Uterus (tissue), 4 donors: ENCODE measurements around the gene CIZ1. TPM values are rescaled to one million over a fixed set of nuclear protein-coding genes. Genes with fewer than 3 reads are reported as not detected.

Experiments used
- DNase-seq, 2 donors: peaks; one replicate each; pipeline ENCODE4 v3.0.0-alpha.2; 2019 to 2020
- H3K27ac ChIP-seq, 2 donors: fragments of 200-600 bp; sonication (generic); 1 replicate in 1 of 2; 2 replicates in 1 of 2; pipeline ENCODE4 v1.5.1; 2016 to 2018
- H3K27me3 ChIP-seq, 2 donors: fragments of 200-600 bp; sonication (generic); one replicate each; pipeline ENCODE4 v1.5.1; 2018 to 2019; ENCODE audit warnings: control low read depth in 1 of 2
- H3K36me3 ChIP-seq, 2 donors: fragments of 200-600 bp; sonication (generic); one replicate each; pipeline ENCODE4 v1.5.1; 2019; ENCODE audit warnings: control low read depth in 1 of 2
- H3K4me1 ChIP-seq, 2 donors: fragments of 200-600 bp; sonication (generic); one replicate each; pipeline ENCODE4 v1.5.1; 2018 to 2019; ENCODE audit warnings: control low read depth in 1 of 2
- H3K4me3 ChIP-seq, 2 donors: fragments of 200-600 bp; sonication (generic); 1 replicate in 1 of 2; 2 replicates in 1 of 2; pipeline ENCODE4 v1.5.1; 2018 to 2019; ENCODE audit warnings: mild to moderate bottlenecking in 1 of 2
- H3K9me3 ChIP-seq, 2 donors: fragments of 200-600 bp; sonication (generic); one replicate each; pipeline ENCODE4 v1.5.1; 2019; ENCODE audit warnings: control low read depth in 1 of 2
- POLR2A ChIP-seq, 2 donors: fragments of 450-650 bp; IDR thresholded peaks; one replicate each; pipeline ENCODE4 v1.6.1; 2016; ENCODE audit warnings: antibody characterized with exemption in 2 of 2, mild to moderate bottlenecking in 1 of 2, moderate library complexity in 1 of 2
- intact Hi-C: fragments of 100-400 bp; cut with DNase I; formaldehyde crosslinking; loops from one replicate; pipeline ENCODE4 v1.15.1; 2023; ENCODE audit warnings: low total_unique reads
- total RNA-seq, 4 donors: library from RNA; depleted of rRNA in 3 of 4; stranded (reverse); fragments of >200 nt in 3 of 4; gene quantifications; one replicate each; pipeline versions ENCODE4 v1.1.0 to v1.2.4, GENCODE V29; 2014 to 2023
- TF ChIP-seq, protein P1 (sequence below), 4 experiments: fragments of 200-600 bp in 2 of 4; fragments of 450-650 bp in 2 of 4; sonication (generic) in 2 of 4; IDR thresholded peaks; one replicate each; pipeline ENCODE4 v1.5.1; 2016 to 2019; ENCODE audit warnings: antibody characterized with exemption in 4 of 4, mild to moderate bottlenecking in 2 of 4, moderate library complexity in 1 of 4
- donor health status: DM: yes; HTN: yes; CAD: no.

CIZ1 gene
- total RNA-seq, 4 donors from 2014 or later = 31.3 to 151 (median 52.6) TPM

DNA sequence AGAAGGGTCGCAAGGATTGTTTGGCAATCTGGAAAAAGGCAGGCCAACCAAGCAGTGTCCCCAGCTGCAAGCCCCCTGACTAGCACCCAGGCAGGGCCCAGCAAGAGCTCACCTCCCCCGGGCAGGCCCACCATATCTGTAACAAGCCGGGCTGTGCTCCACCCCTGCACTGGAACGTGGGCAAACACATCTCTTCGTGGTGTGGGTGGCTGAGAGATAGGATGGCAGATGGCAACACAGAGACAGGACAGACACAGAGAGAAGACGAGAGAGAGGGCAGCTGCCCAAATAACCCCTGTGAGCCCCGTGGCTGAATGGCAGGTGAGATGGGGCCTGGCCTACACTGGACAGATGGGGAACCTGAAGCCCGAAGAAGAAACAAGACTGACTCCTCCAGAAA, 21.9 kb downstream of the CIZ1 start:
- Histone ChIP-seq H3K27me3 (no peaks in the 10 kb centered on the region), H3K4me3 (no peak overlapping the region), H3K36me3 (no peaks in the 10 kb centered on the region), H3K9me3 (no peaks in the 10 kb centered on the region), H3K4me1 (no peaks in the 10 kb centered on the region), H3K27ac (no peak overlapping the region)
- DNase-seq = no peak
- intact Hi-C loops = no loop called here
- TF ChIP-seq POLR2A (IDR thresholded peaks at IDR 0.05) = no peak
- TF ChIP-seq, protein P1, sequence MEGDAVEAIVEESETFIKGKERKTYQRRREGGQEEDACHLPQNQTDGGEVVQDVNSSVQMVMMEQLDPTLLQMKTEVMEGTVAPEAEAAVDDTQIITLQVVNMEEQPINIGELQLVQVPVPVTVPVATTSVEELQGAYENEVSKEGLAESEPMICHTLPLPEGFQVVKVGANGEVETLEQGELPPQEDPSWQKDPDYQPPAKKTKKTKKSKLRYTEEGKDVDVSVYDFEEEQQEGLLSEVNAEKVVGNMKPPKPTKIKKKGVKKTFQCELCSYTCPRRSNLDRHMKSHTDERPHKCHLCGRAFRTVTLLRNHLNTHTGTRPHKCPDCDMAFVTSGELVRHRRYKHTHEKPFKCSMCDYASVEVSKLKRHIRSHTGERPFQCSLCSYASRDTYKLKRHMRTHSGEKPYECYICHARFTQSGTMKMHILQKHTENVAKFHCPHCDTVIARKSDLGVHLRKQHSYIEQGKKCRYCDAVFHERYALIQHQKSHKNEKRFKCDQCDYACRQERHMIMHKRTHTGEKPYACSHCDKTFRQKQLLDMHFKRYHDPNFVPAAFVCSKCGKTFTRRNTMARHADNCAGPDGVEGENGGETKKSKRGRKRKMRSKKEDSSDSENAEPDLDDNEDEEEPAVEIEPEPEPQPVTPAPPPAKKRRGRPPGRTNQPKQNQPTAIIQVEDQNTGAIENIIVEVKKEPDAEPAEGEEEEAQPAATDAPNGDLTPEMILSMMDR (IDR thresholded peaks at IDR 0.05) = no peak

DNA sequence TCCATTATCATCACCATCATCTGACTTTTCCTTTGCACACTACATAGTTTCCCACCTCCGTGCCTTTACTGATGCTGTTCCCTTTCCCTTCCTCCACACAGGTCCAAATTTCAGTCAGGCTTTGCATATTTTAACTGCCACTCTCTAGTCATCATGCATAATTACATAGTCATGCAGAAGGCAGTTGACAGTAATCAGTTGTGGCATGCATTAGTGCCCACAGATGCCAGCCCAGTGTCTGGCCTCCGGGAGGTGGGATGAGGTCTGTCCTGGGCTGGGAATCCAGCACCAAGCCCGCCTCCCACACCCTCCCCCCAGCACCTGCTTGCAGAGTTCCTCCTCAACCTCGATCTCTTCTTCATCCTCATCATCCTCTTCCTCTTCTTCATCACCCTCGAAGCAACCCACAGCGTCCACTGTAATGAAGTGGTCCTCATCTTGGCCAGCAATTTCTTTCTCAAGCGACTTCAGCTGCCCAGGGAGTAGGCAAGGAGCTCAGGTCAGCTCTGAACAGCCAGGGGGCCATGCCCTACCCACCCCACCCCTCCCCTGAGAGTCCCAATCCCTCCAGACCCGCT, 22.6 kb downstream of the CIZ1 start:
- Histone ChIP-seq H3K4me3 (no peak overlapping the region), H3K4me1 (no peaks in the 10 kb centered on the region), H3K27ac (no peak overlapping the region), H3K9me3 (no peaks in the 10 kb centered on the region), H3K36me3 (no peaks in the 10 kb centered on the region), H3K27me3 (no peaks in the 10 kb centered on the region)
- intact Hi-C loops = no loop called here
- no peak for TF ChIP-seq POLR2A (IDR thresholded peaks at IDR 0.05)
- TF ChIP-seq, protein P1 (IDR thresholded peaks at IDR 0.05) = no peak
- DNase-seq = no peak

DNA sequence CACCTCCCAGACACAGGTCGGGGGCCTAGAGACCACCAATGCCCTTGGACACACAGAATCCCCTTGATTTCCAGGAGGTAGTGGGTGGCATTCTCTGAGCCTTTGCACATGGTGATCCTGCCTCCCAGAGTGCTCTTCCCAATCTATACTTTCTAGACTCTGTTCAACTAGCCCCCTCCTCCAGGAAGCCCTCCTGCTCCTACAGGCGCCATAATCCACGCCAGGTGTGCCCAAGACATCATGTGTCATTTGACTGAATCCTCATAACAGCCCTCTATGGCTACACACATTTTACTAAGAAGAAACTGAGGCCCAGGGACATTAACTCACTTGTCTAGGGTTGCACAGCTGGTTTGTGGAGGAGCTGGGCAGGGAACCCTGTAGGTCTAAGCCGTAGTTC, 24.2 kb downstream of the CIZ1 start:
- TF ChIP-seq POLR2A (IDR thresholded peaks at IDR 0.05) = no peak
- TF ChIP-seq, protein P1 (IDR thresholded peaks at IDR 0.05) = no peak
- Histone ChIP-seq H3K27me3 (no peaks in the 10 kb centered on the region), H3K36me3 (no peaks in the 10 kb centered on the region), H3K27ac (no peak overlapping the region), H3K9me3 (no peaks in the 10 kb centered on the region), H3K4me1 (no peaks in the 10 kb centered on the region), H3K4me3 (no peak overlapping the region)
- DNase-seq = no peak
- intact Hi-C loops = no loop called here

DNA sequence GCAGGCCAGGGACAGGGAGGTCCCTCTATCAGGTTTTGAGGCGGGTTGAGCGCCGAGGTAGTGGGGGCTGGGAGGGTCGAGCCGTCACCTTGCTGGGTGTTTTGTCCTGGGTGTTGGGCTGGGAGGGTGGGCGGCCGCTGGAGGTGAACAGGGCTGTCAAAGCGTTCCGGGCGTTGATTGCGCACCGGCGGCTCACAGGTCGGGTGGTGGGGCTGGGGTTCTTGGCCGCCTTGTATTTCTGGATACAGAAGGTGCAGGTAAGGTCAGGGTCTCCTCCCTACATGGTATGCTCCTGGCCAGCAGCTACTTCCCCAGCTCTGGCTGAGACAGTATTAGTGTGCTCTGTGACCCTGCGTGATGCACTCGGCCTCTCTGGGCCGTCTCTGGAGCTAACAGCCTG, 25.2 kb downstream of the CIZ1 start:
- H3K27ac ChIP-seq = no peak overlapping the region
- intact Hi-C loops = no loop called here
- DNase-seq = no peak
- no peaks in the 10 kb centered on the region for H3K36me3 ChIP-seq
- no peaks in the 10 kb centered on the region for H3K9me3 ChIP-seq
- no peak for TF ChIP-seq POLR2A (IDR thresholded peaks at IDR 0.05)
- TF ChIP-seq, protein P1 (IDR thresholded peaks at IDR 0.05) = no peak
- no peaks in the 10 kb centered on the region for H3K4me1 ChIP-seq
- no peaks in the 10 kb centered on the region for H3K27me3 ChIP-seq
- H3K4me3 ChIP-seq = no peak overlapping the region

DNA sequence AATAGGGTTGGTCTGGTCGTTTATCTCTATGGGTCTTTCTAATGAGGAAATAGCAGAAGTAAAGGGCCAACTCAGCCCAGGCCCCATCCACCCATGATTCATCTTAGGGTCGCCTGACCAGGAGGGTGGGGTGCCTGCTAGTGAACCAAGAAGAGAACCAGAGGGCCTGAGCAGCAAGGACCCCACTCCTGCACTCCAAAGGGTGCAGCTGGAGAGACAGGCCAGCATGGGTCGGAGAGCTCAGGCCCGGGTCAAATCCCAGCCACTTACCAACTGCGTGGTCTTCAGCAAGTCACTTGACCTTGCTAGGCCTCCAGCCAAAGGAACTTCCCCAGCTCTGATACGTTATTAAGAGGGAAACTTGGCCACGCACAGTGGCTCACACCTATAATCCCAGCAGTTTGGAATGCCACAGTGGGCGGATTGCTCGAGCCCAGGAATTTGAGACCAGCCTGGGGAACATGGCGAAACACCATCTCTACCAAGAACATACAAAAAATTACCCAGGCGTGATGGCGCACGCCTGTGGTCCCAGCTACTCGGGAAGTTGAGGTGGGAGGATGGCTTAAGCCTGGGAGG, 27.0 kb downstream of the CIZ1 start:
- H3K36me3 ChIP-seq = no peaks in the 10 kb centered on the region
- intact Hi-C loops = no loop called here

More for the DNA sequence above, 27.0 kb downstream of the CIZ1 start:
- H3K27me3 ChIP-seq = no peaks in the 10 kb centered on the region
- no peak overlapping the region for H3K4me3 ChIP-seq
- no peaks in the 10 kb centered on the region for H3K9me3 ChIP-seq
- TF ChIP-seq, protein P1 (IDR thresholded peaks at IDR 0.05) = no peak
- no peak for TF ChIP-seq POLR2A (IDR thresholded peaks at IDR 0.05)
- H3K27ac ChIP-seq = no peak overlapping the region
- no peak for DNase-seq
- no peaks in the 10 kb centered on the region for H3K4me1 ChIP-seq
